HepG2 (cell line): ENCODE results near the gene ANKUB1. TPM values are rescaled to one million over a fixed set of nuclear protein-coding genes. Genes with fewer than 3 reads are reported as not detected.

Experiments used
- ARNT2 ChIP-seq: sonication (generic); formaldehyde crosslinking; IDR thresholded peaks from 2 replicates; pipeline ENCODE4 v1.8.0; 2022; ENCODE audit warnings: mild to moderate bottlenecking, low read depth, missing genetic modification reagents, moderate library complexity
- CEBPG ChIP-seq: IDR thresholded peaks from 2 replicates; pipeline ENCODE4 v1.6.1; 2016
- ELF4 ChIP-seq: sonication (generic); formaldehyde crosslinking; IDR thresholded peaks from 2 replicates; pipeline ENCODE4 v1.5.0; 2020; ENCODE audit warnings: missing genetic modification reagents, mild to moderate bottlenecking, moderate library complexity, borderline replicate concordance
- ERF ChIP-seq: IDR thresholded peaks from 2 replicates; pipeline ENCODE4 v1.6.1; 2018; ENCODE audit warnings: missing biosample characterization, missing genetic modification reagents
- FOXO1 ChIP-seq: sonication (generic); formaldehyde crosslinking; IDR thresholded peaks from 2 replicates; pipeline ENCODE4 v1.4.0; 2020; ENCODE audit warnings: missing genetic modification reagents
- GZF1 ChIP-seq: sonication (generic); formaldehyde crosslinking; IDR thresholded peaks from 2 replicates; pipeline ENCODE4 v1.5.1; 2020; ENCODE audit warnings: mild to moderate bottlenecking, missing genetic modification reagents
- NBN ChIP-seq: fragments of 450-650 bp; conservative IDR thresholded peaks from 2 replicates; pipeline ENCODE4 v1.6.1; 2017
- NFKB2 ChIP-seq: sonication (generic); formaldehyde crosslinking; IDR thresholded peaks from 2 replicates; pipeline ENCODE4 v1.4.0; 2020; ENCODE audit warnings: missing genetic modification reagents, borderline replicate concordance
- NFKBIZ ChIP-seq: IDR thresholded peaks from 2 replicates; pipeline ENCODE4 v1.6.1; 2018; ENCODE audit warnings: missing genetic modification reagents, missing compliant biosample characterization
- SATB2 ChIP-seq: sonication (generic); formaldehyde crosslinking; IDR thresholded peaks from 2 replicates; pipeline ENCODE4 v1.5.0; 2020; ENCODE audit warnings: missing genetic modification reagents
- SCMH1 ChIP-seq: sonication (generic); formaldehyde crosslinking; IDR thresholded peaks from 2 replicates; pipeline ENCODE4 v1.9.0; 2021; ENCODE audit warnings: missing genetic modification reagents, mild to moderate bottlenecking, borderline replicate concordance
- ZBTB42 ChIP-seq: sonication (generic); formaldehyde crosslinking; IDR thresholded peaks from 2 replicates; pipeline ENCODE4 v1.5.0; 2020; ENCODE audit warnings: mild to moderate bottlenecking, missing genetic modification reagents
- ZNF510 ChIP-seq: sonication (generic); formaldehyde crosslinking; IDR thresholded peaks from 2 replicates; pipeline ENCODE4 v1.4.0; 2020; ENCODE audit warnings: low read depth, mild to moderate bottlenecking, missing genetic modification reagents
- ZNF816 ChIP-seq: sonication (generic); formaldehyde crosslinking; IDR thresholded peaks from 2 replicates; pipeline ENCODE4 v1.8.0; 2022; ENCODE audit warnings: missing genetic modification reagents, mild to moderate bottlenecking, borderline replicate concordance
- ZNF839 ChIP-seq: sonication (generic); formaldehyde crosslinking; IDR thresholded peaks from 2 replicates; pipeline ENCODE4 v1.4.0; 2020; ENCODE audit warnings: missing genetic modification reagents, mild to moderate bottlenecking, borderline replicate concordance
- ZSCAN31 ChIP-seq: sonication (generic); formaldehyde crosslinking; IDR thresholded peaks from 2 replicates; pipeline ENCODE4 v1.5.0; 2020; ENCODE audit warnings: low read depth, mild to moderate bottlenecking, missing genetic modification reagents
- polyA plus RNA-seq, 8 experiments: library from polyadenylated mRNA; depleted of rRNA in 3 of 8; stranded (reverse) in 7 of 8; unstranded in 1 of 8; fragments of >200 nt; fragmentation: Illumina TruSeq in 4 of 8; extraction: Trizol in 4 of 8; gene quantifications; 2 replicates each; pipeline versions ENCODE4 v1.2.1 to v1.2.3, GENCODE V29; 2011 to 2016; ENCODE audit warnings: low read depth in 4 of 8, missing spikeins in 1 of 8, mixed read lengths in 1 of 8; ENCODE audit not compliant: insufficient read depth in 1 of 8
- total RNA-seq, 5 experiments: library from RNA; depleted of rRNA; stranded (reverse); fragments of >200 nt; fragmentation: Illumina TruSeq; extraction: Trizol; gene quantifications; 2 replicates each; pipeline ENCODE4 v1.2.3, GENCODE V29; 2016; ENCODE audit warnings: low read depth in 1 of 5
- TF ChIP-seq, protein P1 (sequence below): sonication (generic); formaldehyde crosslinking; IDR thresholded peaks from 2 replicates; pipeline ENCODE4 v1.5.0; 2020; ENCODE audit warnings: missing genetic modification reagents, mild to moderate bottlenecking, borderline replicate concordance
- TF ChIP-seq, protein P2 (sequence below): sonication (generic); formaldehyde crosslinking; IDR thresholded peaks from 2 replicates; pipeline ENCODE4 v1.5.0; 2020; ENCODE audit warnings: missing genetic modification reagents
- TF ChIP-seq, protein P3 (sequence below): IDR thresholded peaks from 2 replicates; pipeline ENCODE4 v1.6.1; 2012; ENCODE audit warnings: low read length, improper control_type of control experiment
- TF ChIP-seq, protein P4 (sequence below): sonication (generic); formaldehyde crosslinking; IDR thresholded peaks from 2 replicates; pipeline ENCODE4 v1.4.0; 2020; ENCODE audit warnings: low read depth, missing genetic modification reagents

Gene ANKUB1
- total and polyA plus RNA-seq, 2 of the 13 experiments (the other 11 are each of a cell fraction or from before 2014, with no cell fraction given), result not detected

DNA sequence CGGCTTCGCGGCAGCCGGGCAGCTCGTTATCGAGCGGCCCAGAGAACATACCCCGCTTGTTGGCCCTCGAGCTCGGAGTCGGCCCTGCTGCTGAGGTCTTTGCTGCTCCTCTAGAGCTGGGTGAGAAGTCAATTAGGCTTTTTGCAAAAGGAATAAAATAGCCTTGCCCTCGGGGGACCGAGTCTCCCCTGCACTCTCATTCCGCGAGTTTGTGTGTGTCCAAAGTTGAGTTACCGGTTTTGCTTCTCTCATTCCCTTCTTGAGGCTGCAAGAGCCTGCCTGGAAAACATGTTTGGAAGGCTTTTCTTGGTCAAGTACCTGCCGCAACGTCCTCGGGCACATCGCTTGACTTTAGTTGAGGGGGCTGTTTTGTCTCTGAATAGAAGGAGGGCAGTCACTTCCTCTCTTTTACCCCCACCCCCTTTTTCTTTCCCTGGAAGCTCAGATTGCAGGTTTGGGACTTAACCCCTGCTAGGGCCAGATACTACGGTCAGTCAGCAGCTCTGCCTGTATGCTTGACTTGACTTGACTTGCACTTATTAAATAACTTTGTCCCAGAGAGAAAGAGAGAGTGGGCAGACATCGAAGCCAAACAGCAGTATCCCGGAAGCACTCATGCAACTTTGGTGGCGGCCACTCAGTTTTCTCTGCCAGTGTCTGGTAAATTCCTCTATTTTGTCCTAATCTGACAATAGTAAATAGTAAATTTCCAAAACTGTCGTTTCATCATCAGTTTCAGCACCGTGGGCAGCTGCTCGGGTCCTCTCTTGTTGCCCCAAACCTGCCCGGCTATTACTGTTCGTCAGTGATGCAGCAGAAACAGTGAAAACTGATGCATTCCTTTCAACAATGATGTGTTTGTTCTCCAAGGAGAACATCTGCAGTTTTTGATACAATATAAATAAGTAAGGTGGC is 21.3 kb upstream of the ANKUB1 start (continued):
- TF ChIP-seq, protein P1, sequence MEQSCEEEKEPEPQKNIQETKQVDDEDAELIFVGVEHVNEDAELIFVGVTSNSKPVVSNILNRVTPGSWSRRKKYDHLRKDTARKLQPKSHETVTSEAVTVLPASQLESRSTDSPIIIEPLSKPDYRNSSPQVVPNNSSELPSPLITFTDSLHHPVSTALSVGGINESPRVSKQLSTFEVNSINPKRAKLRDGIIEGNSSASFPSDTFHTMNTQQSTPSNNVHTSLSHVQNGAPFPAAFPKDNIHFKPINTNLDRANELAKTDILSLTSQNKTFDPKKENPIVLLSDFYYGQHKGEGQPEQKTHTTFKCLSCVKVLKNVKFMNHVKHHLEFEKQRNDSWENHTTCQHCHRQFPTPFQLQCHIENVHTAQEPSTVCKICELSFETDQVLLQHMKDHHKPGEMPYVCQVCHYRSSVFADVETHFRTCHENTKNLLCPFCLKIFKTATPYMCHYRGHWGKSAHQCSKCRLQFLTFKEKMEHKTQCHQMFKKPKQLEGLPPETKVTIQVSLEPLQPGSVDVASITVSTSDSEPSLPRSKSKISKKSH (CRISPR knock-in tag), result no peak
- TF ChIP-seq ELF4 (CRISPR knock-in tag) (no peak), SCMH1 (CRISPR knock-in tag) (no peak), CEBPG (CRISPR knock-in tag) (no peak), ERF (CRISPR knock-in tag) (no peak), ARNT2 (CRISPR knock-in tag) (no peak), FOXO1 (CRISPR knock-in tag) (no peak), ZSCAN31 (CRISPR knock-in tag) (no peak), NFKBIZ (no peak), NFKB2 (no peak), ZNF816 (no peak), GZF1 (no peak), NBN (no peak), SATB2 (CRISPR knock-in tag) (no peak), ZNF510 (no peak), ZBTB42 (CRISPR knock-in tag) (no peak), ZNF839 (no peak)
- TF ChIP-seq, protein P2, sequence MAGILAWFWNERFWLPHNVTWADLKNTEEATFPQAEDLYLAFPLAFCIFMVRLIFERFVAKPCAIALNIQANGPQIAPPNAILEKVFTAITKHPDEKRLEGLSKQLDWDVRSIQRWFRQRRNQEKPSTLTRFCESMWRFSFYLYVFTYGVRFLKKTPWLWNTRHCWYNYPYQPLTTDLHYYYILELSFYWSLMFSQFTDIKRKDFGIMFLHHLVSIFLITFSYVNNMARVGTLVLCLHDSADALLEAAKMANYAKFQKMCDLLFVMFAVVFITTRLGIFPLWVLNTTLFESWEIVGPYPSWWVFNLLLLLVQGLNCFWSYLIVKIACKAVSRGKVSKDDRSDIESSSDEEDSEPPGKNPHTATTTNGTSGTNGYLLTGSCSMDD (CRISPR knock-in tag), result no peak
- TF ChIP-seq, protein P3, sequence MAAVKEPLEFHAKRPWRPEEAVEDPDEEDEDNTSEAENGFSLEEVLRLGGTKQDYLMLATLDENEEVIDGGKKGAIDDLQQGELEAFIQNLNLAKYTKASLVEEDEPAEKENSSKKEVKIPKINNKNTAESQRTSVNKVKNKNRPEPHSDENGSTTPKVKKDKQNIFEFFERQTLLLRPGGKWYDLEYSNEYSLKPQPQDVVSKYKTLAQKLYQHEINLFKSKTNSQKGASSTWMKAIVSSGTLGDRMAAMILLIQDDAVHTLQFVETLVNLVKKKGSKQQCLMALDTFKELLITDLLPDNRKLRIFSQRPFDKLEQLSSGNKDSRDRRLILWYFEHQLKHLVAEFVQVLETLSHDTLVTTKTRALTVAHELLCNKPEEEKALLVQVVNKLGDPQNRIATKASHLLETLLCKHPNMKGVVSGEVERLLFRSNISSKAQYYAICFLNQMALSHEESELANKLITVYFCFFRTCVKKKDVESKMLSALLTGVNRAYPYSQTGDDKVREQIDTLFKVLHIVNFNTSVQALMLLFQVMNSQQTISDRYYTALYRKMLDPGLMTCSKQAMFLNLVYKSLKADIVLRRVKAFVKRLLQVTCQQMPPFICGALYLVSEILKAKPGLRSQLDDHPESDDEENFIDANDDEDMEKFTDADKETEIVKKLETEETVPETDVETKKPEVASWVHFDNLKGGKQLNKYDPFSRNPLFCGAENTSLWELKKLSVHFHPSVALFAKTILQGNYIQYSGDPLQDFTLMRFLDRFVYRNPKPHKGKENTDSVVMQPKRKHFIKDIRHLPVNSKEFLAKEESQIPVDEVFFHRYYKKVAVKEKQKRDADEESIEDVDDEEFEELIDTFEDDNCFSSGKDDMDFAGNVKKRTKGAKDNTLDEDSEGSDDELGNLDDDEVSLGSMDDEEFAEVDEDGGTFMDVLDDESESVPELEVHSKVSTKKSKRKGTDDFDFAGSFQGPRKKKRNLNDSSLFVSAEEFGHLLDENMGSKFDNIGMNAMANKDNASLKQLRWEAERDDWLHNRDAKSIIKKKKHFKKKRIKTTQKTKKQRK, result no peak
- TF ChIP-seq, protein P4, sequence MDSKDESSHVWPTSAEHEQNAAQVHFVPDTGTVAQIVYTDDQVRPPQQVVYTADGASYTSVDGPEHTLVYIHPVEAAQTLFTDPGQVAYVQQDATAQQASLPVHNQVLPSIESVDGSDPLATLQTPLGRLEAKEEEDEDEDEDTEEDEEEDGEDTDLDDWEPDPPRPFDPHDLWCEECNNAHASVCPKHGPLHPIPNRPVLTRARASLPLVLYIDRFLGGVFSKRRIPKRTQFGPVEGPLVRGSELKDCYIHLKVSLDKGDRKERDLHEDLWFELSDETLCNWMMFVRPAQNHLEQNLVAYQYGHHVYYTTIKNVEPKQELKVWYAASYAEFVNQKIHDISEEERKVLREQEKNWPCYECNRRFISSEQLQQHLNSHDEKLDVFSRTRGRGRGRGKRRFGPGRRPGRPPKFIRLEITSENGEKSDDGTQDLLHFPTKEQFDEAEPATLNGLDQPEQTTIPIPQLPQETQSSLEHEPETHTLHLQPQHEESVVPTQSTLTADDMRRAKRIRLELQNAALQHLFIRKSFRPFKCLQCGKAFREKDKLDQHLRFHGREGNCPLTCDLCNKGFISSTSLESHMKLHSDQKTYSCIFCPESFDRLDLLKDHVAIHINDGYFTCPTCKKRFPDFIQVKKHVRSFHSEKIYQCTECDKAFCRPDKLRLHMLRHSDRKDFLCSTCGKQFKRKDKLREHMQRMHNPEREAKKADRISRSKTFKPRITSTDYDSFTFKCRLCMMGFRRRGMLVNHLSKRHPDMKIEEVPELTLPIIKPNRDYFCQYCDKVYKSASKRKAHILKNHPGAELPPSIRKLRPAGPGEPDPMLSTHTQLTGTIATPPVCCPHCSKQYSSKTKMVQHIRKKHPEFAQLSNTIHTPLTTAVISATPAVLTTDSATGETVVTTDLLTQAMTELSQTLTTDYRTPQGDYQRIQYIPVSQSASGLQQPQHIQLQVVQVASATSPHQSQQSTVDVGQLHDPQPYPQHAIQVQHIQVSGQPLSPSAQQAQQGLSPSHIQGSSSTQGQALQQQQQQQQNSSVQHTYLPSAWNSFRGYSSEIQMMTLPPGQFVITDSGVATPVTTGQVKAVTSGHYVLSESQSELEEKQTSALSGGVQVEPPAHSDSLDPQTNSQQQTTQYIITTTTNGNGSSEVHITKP (CRISPR knock-in tag), result no peak
